ENCODE results near the gene CHCHD3. TPM values are rescaled to one million over a fixed set of nuclear protein-coding genes. Genes with fewer than 3 reads are reported as not detected.

The CHCHD3 gene
- total and polyA plus RNA-seq, 4 donors: 25.5 to 37.8 (median 31.8) TPM

DNA sequence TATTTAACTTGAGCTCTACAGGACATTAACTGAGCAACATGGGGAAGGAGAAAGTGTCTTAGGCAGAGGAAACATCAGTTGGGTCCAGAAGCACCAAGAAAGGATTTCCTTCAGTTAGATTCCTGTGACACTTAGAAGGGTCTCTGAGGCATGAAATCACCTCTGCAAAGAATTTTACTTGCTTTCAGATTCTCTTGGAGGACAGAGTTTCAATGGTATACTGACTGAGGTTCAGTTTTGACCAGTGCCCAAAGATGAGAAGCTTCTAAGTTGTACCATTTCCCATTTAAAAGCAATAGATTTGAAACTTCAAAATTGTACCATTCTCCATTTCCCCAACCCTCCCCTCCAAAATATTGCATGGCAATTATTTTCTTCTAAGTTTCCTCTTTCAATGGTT lies 102.4 kb downstream of the CHCHD3 start:
- Histone ChIP-seq H3K4me1 (ENCODE audit: control insufficient read depth in 4 of 4, insufficient read depth in 4 of 4, low read length in 3 of 4) (no peaks in the 10 kb centered on the region), H3K9ac (ENCODE audit: low read depth in 1 of 2, low read length in 2 of 2) (no peak overlapping the region), H3K36me3 (ENCODE audit: control insufficient read depth in 4 of 4, insufficient read depth in 3 of 4, low read depth in 1 of 4, low read length in 3 of 4) (no peaks in the 10 kb centered on the region), H3K9me3 (ENCODE audit: control insufficient read depth in 4 of 4, low read length in 3 of 4) (no peaks in the 10 kb centered on the region), H3K4me3 (ENCODE audit: low read depth in 1 of 3, low read length in 3 of 3) (no peak overlapping the region), H3K27me3 (ENCODE audit: control insufficient read depth in 4 of 4, insufficient read depth in 4 of 4, low read length in 3 of 4) (no peaks in the 10 kb centered on the region), H3K27ac (ENCODE audit: low read depth in 1 of 2, low read length in 2 of 2) (no peak overlapping the region)
- no peak for DNase-seq (ENCODE audit: low spot score)
- no peak for TF ChIP-seq FOXA2 (IDR thresholded peaks at IDR 0.05)
- no peak for TF ChIP-seq FOXA1 (IDR thresholded peaks at IDR 0.05)
- TF ChIP-seq HNF4A (conservative IDR thresholded peaks at IDR 0.05): no peak
- TF ChIP-seq, protein P1, sequence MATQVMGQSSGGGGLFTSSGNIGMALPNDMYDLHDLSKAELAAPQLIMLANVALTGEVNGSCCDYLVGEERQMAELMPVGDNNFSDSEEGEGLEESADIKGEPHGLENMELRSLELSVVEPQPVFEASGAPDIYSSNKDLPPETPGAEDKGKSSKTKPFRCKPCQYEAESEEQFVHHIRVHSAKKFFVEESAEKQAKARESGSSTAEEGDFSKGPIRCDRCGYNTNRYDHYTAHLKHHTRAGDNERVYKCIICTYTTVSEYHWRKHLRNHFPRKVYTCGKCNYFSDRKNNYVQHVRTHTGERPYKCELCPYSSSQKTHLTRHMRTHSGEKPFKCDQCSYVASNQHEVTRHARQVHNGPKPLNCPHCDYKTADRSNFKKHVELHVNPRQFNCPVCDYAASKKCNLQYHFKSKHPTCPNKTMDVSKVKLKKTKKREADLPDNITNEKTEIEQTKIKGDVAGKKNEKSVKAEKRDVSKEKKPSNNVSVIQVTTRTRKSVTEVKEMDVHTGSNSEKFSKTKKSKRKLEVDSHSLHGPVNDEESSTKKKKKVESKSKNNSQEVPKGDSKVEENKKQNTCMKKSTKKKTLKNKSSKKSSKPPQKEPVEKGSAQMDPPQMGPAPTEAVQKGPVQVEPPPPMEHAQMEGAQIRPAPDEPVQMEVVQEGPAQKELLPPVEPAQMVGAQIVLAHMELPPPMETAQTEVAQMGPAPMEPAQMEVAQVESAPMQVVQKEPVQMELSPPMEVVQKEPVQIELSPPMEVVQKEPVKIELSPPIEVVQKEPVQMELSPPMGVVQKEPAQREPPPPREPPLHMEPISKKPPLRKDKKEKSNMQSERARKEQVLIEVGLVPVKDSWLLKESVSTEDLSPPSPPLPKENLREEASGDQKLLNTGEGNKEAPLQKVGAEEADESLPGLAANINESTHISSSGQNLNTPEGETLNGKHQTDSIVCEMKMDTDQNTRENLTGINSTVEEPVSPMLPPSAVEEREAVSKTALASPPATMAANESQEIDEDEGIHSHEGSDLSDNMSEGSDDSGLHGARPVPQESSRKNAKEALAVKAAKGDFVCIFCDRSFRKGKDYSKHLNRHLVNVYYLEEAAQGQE (IDR thresholded peaks at IDR 0.05): no peak
- TF ChIP-seq TAF1 (conservative IDR thresholded peaks at IDR 0.05): no peak
- no peak for TF ChIP-seq RXRA (IDR thresholded peaks at IDR 0.05)
- TF ChIP-seq ZBTB33 (IDR thresholded peaks at IDR 0.05): no peak
- TF ChIP-seq ATF3 (IDR thresholded peaks at IDR 0.05): no peak
- no peak for TF ChIP-seq JUND (IDR thresholded peaks at IDR 0.05)
- no peak for TF ChIP-seq RAD21 (IDR thresholded peaks at IDR 0.05)
- no peak for TF ChIP-seq SP1 (IDR thresholded peaks at IDR 0.05)
- no peak for TF ChIP-seq HNF4G (IDR thresholded peaks at IDR 0.05)
- TF ChIP-seq NR2F2 (IDR thresholded peaks at IDR 0.05): no peak
- TF ChIP-seq, protein P2, sequence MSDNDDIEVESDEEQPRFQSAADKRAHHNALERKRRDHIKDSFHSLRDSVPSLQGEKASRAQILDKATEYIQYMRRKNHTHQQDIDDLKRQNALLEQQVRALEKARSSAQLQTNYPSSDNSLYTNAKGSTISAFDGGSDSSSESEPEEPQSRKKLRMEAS (IDR thresholded peaks at IDR 0.05): no peak
- no peak for TF ChIP-seq CTCF (IDR thresholded peaks at IDR 0.05; ENCODE audit: low read depth, low read length, missing input control)
- no peak for TF ChIP-seq GABPA (IDR thresholded peaks at IDR 0.05 in 1 of 2, conservative IDR thresholded peaks at IDR 0.05 in 1 of 2)
- no peak for TF ChIP-seq EGR1 (IDR thresholded peaks at IDR 0.05; ENCODE audit: low read depth in 2 of 2)

GRCh38 chr7:132977234-132977633 lies 104.7 kb downstream of the CHCHD3 start:
- Histone ChIP-seq H3K9me3 (ENCODE audit: control insufficient read depth in 4 of 4, low read length in 3 of 4) (no peaks in the 10 kb centered on the region), H3K4me3 (ENCODE audit: low read depth in 1 of 3, low read length in 3 of 3) (no peak overlapping the region), H3K36me3 (ENCODE audit: control insufficient read depth in 4 of 4, insufficient read depth in 3 of 4, low read depth in 1 of 4, low read length in 3 of 4) (peaks cover 0 to 6% (median 2%) of the 10 kb centered on the region in 4 donors), H3K9ac (ENCODE audit: low read depth in 1 of 2, low read length in 2 of 2) (no peak overlapping the region), H3K4me1 (ENCODE audit: control insufficient read depth in 4 of 4, insufficient read depth in 4 of 4, low read length in 3 of 4) (no peaks in the 10 kb centered on the region), H3K27me3 (ENCODE audit: control insufficient read depth in 4 of 4, insufficient read depth in 4 of 4, low read length in 3 of 4) (no peaks in the 10 kb centered on the region), H3K27ac (ENCODE audit: low read depth in 1 of 2, low read length in 2 of 2) (no peak overlapping the region)
- DNase-seq (ENCODE audit: low spot score): no peak
- 92% methylated on average over 1 of the region's 1 CpG for WGBS
- no peak for TF ChIP-seq TAF1 (conservative IDR thresholded peaks at IDR 0.05)
- TF ChIP-seq YY1 (IDR thresholded peaks at IDR 0.05): no peak
- no peak for TF ChIP-seq FOXA2 (IDR thresholded peaks at IDR 0.05)
- no peak for TF ChIP-seq GABPA (IDR thresholded peaks at IDR 0.05 in 1 of 2, conservative IDR thresholded peaks at IDR 0.05 in 1 of 2)
- no peak for TF ChIP-seq CTCF (IDR thresholded peaks at IDR 0.05; ENCODE audit: low read depth, low read length, missing input control)
- no peak for TF ChIP-seq EGR1 (IDR thresholded peaks at IDR 0.05; ENCODE audit: low read depth in 2 of 2)
- no peak for TF ChIP-seq RXRA (IDR thresholded peaks at IDR 0.05)
- TF ChIP-seq JUND (IDR thresholded peaks at IDR 0.05): no peak

All from liver (tissue), 9 donors.